ENCODE results near the gene ABR.
"Not testable (repeated sequence)": the region's sequence is repeated elsewhere in the genome, so short reads cannot be mapped to it uniquely, and the experiment has no call there.

Gene ABR

DNA sequence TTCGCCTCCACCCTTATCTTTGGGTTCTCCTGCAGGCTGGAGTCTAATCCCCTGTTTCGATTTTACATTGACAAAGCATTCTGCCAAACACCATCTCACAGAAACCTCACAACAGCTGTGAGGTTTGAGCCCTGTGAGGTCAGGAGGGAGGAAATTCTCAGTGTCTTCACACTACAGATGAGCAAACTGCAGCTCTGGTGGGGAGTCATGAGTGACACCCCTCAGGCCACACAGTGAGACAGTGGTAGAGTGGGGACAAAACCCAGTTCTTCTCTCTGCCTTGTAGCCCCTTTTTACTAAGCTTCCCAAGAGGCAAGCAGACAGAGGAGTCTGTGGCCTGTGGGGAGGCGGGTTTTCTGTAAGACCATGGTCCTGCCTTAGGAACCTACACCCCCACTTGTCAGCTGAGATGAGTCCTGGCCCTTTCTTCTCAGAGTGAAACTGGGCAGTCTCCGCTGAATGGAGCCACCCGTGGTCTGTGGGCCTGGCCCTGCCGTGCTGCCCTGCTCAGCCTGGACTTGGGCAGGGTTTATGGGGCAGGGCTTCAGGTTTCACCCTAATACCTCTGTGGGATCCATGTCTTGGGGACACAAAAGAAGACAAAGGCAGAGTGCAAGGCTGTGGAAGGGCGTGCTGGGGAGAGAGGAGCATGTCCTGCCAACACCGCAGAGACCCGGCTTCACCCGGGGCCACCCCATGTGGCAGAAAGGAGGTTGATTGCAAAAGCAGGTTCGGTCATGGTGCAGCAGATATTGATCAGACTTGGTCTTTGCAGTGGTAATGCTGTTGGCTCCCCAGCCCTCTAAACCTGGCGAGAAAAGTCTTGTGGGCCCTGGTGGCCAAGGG, 59.0 kb downstream of the ABR start:
- DNase-seq, result no peak

DNA sequence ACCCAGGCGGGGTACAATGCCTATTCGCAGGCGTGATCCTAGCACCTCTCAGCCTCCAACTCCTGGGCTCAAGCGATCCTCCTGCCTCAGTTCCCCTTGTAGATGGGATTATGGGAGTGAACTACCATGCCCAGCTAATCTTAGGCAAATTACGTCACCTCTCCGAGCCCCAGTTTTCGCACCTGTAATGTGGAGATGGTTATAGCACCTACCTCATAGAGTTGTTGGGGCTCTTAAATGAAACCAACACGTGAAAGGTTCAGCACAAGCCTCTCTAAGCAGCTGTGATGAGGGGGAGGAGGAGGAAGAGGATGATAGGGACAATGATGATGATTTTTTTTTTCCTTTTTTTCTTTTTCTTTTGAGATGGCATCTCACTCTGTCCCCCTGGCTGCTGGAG, 59.9 kb downstream of the ABR start:
- DNase-seq, result no peak

DNA sequence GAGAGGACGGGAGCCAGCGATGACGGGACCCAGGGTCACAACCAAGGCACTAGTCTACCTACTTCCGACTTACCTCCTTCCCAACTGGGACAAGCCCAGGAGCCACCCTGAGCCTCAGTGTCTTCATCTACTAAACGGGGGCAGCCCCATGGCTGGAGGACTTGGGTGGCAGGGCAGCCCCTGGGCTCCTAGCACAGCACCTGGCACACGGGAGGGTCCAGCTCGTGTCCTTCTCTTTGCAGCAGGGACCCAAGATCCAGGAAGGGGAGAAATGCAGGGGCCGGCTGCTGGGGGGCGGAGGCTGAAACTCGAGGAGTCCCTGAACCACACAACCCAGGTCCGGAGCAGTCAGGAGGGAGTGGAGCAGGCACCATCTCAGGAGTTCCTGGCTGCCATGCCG, 63.2 kb downstream of the ABR start:
- DNase-seq, result no peak

DNA sequence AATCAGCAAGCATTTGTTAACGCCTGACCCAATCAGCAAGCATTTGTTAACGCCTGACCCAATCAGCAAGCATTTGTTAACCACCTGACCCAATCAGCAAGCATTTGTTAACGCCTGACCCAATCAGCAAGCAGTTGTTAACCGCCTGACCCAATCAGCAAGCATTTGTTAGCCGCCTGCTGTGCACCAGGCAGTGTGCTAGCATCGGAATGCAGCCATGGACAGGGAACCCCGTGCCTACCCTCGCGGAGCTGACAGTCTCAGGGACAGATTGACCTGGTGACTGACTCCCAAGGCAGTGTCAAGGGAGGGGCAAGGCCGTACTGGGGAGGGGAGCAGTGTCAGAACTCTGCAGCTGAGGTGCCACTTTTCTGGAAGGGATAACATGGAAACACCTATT, 66.9 kb downstream of the ABR start:
- no peak for DNase-seq

DNA sequence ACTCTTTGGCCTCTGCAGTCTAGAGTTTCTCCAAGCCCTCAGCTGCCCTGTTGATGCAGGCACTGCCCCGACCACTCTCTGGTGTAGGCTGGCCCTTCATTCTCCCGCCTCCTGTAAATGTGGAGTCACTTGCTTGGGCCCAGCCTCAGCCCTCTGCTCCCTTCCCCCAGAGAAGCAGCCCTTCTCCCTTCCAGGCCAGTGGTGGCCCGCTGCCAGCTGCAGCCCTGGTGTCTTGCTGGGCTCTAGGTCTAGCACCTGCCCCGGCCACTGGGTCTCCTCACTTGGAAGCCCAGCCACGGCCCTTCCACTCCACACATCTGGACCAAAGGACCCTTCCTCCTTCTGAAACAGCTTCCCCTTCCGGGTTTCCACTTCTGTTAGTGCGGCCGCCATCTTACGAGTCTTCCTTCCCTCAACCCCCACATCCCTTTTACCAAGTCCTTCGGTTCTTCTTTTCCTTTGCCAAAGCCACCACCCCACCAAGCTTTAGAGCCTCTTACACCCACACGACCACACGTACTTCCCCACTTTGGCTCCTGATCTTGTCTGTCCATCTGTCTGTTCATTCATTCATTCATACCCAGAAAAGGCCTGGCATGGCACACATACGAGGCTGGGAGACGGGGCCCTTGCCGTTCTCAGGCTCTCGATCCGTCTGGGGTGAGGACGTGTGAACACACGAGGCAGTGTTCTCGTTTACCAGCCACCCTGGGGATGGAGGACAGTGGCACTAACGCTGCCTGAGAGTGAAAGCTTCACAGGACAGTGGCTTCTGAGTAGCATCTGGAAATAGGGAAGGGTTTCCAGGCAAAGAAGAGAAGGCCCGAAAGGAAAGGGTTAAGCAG, 68.0 kb downstream of the ABR start:
- DNase-seq, result peak; percentile 37

DNA sequence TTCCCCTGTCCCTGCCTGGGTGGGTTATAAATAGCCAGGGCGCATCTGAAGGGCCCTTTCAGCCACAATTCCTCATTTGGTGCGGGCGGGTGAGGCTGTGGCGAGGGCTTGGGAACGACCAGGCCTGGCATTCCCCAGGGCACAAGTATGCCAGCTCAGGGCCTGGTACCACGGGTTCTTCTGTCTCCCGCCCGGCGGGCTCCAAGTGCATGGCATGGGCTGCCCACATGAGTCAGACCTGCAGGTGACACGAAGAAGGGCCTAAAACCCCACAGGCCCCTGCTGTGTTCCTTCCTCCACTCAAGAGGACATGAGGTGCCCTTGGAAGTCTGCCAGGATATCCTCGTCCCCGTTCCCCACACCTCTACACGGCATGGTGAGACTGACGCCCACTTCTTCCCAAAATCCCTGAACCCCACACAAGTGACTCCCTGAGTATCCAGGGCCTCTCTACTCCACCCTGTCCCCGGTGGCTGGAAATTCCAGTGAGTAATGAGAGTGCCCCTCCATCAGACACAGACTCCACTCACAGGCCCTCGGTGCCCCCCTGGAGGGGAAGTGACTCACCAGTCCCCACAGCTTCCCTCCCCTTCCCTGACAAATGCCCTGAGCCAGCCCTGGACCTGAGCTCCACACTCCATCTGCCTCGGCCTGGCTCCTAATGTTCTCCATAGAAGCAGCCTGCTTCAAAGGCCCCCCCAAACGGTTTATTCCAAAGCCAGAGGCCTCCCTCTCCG, 68.8 kb downstream of the ABR start:
- peak; percentile 39 for DNase-seq

DNA sequence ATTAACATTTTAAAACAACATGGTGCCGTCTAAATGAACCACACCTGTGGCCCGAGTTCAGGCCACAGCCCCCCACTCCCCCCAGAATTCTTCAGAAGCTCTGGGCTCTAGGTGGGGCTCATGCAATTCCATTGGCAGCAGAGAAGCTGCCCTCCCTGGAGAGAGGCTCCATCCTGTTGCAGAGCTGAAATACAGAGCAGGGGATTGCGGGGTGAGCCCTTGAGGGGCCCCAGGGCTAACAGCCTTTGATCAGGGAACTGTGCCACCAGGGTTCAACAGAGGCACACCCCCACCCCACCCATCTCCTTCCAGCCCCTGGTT, 69.3 kb downstream of the ABR start:
- DNase-seq, result no peak

DNA sequence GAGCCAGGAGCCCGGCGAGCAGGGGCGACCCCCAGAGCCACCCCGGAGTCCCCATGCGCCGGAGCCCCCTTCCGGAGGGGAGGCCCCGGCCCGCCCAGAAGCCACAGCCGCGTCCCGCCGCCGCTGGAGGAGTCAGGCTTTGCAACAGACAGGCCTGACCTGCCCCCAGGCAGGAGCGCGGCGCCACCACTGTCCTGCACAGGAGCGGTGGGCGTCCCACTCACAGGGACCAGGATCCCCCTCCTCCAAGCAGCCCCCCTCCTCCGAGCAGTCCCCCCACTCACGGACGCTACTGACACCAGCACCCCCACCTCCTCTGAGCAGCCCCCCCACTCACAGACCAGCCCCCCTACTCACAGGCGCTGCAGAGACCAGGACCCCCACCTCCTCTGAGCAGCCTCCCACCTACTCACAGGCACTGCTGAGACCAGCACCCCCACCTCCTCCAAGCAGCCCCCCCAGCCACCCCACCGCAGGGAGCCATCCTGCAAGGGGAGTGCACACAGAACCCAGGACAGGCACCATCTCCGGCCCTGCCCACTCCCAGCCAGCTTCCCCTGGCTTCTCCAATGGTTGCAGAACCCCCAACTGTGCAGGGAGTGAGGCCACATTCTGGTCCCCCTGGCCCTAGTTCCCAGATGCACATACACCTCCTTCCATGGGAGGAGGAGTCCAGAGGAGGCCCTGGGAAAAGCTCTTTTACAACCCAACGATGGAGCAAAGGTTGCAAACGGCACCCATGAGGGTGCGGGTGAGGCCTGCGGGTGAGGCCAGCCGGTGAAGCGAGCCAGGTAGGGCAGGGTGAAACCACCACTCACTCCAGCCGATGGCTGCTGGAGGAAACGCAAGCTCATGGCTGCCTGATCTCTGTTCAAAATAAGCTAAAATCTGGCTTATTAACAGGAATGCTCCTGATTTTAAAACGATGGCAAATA, 69.9 kb downstream of the ABR start:
- peak; percentile 86 for DNase-seq

DNA sequence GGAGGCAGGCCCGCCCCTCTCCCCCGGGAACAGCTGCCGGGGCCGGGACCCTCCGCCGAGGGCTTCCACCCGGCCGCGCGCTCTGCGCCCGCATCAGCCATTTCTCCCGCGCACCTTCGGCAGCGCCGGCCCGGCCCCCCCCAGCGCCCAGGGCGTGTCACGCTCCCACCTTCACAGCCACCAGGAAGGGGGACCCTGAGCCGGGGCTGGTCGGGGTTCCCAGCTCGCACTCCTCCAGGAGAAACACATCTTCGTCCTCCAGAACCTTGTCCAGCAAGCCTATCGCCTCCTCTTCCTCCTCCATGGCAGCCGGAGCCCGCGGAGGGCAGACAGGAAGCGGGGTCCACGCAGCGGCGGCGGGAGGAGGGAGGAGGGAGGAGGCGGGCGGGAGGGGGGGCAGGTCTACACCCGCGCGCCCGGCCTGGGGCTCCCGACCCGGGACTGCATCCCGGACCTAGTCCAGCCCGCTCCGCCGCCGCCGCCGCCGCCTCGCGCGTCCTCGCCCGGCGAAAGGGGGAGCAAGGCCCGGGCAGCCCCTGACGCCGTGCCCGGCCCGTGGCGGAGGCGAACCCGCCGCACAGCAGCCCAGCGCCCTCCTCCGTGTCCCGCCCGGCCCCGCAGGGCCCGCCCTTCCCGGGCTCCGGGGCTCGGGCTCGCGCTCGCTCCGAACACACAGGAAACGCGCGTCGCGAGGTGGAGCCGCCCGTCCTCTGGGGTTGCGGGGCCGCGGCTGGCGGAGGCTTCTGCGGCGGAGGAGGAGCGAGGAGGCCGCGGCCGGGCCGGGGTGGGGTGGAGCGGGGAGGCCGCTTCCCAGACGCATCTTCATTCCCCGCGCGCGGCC, 70.8 kb downstream of the ABR start:
- DNase-seq, result peak; percentile 79

DNA sequence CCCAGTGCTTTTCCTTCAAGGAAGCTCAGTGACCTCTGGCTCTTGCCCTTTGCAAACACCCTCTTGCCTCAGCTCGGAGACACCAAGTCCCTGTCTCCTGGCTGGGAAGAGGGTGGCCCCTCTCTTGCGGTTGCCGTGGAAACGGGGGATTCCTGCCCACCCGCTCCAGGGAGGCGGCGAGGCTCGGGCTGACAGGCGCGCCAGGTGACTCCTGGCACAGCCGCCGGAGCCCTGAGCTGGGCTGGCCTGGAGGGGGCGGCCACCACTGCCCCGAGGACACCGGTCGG, 71.4 kb downstream of the ABR start:
- no peak for DNase-seq

DNA sequence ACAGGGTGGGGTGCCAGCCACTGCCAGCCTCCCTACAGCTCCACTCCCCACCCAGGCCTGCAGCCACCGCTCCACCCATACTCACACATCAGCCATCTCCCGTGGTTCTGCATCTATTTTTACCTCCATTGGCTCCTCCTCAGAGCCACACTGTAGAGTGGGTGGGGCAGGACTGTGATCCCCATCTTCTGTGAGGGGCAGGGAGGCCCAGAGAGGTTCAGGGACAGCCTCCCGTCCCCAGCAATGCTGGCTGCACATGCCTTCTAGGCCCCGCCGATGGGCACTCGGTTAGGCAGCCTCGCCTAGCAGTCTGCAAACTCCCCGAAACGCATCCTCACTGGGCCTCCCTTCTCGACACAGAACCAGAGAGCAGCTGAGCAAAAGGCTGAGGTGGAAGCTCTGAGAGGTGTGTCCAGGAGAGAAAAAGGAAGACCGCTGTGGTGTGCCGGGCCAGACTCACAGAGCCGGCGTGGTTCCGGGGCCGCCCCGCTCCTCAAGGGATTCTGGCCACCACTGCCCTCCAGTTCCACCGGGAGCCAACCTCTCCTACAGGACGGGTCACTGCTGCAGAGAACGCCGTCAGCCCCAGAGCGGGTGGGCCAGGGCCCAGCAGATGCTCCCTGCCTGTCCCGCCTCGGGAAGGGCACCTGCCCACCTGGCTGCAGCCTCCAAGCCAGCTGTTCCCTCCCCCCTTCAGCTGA, 71.9 kb downstream of the ABR start:
- DNase-seq, result no peak

DNA sequence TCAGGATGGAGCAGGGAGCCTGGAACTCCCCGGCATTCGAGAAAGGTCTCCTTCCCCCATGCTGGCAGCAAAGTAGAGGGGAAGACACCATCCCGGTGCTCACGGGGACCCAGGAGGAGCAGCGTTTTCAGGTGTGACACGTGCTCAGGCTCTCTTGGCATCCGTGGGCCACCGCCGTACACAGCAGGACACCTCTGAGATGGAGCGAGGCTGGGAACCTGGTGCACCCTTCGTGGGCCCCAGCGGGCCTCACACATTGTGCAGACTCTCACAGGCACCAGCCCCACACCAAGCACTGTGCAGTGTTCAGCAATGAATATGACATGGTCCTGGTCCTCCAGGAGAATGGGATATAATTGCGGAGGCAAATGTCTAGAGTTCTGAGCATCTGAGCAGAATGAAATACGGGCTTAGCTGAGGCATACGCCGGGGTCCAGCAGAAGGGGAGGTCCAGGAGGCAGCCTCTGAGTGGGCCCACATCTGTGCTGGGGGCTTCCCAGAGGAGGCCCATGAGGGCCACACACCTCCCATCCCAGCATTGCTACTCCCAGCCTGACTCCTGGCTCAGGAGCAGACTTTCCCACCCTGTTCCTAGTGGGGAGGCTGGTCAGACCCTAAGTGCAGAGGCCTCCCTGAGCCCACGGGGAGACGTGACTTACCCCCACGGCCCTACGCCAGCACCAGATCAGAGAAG, 72.6 kb downstream of the ABR start:
- DNase-seq, result no peak

DNA sequence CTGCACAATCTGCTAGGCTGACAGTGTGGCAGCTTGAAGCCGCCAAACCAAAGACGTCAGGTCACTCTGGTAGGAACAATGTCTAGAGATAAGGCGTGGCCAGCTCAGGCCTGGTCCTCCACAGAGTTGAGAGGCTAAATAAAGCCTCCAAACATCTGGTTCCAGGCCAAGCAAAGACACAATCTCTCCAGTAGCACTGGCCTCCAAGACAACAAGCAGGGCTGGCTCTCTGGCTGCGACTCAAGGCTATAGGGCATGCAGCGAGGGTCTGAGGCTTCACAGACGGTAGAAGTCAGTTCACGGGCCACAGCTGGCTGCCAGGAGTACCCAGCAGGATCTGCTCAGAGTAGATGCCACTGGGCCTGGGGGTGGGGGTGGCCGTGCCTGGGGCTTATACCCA, 75.6 kb downstream of the ABR start:
- no peak for DNase-seq

DNA sequence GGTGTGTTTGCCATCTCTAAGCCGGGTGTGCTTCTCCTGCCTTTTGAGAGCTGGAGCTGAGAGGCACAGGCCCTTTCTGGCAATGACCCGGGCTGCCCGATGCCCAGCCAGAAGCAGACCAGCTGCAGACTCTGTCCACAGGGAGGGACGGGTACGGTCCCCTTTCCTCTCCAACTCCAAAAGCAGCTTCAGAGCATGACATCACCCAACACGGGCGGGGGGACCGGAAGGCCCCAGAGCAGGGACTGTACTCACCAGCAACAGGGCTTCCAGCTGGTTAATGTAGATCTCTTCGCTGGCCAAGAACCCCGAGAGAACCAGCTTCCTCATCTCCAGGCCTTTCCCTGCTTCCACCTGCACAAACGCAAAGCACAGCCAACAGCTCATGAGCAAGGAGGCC, 79.4 kb downstream of the ABR start:
- DNase-seq, result no peak

DNA sequence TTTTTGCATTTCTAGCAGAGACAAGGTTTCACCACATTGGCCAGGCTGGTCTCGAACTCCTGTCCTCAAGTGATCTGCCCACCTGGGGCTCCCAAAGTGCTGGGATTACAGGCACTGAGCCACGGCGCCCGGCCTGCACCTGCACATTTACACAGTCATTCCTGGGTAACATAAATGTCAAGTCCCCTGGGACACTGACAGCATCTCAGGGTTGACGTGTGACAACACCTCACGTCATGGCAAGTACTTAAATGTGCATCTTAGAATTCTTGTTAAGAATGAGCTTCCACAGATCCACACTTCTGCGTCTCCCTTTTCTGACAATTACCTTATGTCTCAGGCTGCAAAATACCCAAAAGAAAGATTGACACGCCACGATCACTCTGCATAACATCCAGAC, 80.5 kb downstream of the ABR start:
- no peak for DNase-seq

DNA sequence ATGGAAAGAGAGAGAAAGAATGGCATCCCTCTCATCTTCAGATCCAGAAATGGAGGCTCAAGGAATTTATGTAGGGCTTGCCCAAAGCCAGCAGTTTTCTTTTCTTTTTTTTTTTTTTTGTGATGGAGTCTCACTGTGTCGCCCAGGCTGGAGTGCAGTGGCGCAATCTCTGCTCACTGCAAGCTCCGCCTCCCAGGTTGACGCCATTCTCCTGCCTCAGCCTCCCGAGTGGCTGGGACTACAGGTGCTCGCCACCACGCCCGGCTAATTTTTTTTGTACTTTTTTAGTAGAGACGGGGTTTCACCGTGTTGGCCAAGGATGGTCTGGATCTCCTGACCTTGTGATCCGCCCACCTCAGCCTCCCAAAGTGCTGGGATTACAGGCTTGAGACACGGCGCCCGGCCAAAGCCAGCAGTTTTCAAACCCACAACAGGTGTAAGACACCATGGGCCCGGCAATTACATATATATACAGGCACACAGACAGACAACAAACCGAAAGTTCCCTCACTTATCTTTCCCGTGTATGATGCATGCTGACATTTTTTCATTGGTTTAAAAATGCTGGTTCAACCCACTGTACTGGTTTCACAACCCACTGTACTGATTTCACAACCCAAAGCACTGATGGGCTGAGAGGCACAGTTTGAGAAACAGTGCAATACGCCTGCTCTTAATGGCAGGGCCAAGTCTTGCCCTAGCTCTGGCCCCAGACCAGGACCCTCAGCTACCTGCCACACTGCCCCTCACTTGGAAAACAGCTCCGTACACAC, 81.6 kb downstream of the ABR start:
- DNase-seq, result not testable (repeated sequence)

DNA sequence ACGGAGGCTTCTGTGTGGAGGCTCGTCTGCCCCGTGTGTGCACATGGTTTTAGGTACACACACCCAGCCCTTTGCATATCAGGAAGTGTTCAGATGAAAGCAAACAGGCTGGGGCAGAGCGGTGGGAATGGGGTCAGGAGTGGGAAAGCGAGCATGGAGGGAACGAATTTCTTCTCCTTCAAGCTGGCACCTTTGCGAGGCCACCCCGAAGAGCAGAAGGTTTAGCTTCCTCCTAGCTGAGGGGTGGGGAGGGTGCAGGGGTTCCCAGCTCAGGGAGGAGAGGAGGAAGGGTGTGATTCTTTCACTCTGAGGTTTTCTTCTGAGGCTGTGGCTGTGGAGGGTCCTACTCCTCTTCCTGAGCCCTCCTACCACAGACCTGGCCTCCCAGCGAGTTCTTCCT, 83.6 kb downstream of the ABR start:
- DNase-seq, result no peak

DNA sequence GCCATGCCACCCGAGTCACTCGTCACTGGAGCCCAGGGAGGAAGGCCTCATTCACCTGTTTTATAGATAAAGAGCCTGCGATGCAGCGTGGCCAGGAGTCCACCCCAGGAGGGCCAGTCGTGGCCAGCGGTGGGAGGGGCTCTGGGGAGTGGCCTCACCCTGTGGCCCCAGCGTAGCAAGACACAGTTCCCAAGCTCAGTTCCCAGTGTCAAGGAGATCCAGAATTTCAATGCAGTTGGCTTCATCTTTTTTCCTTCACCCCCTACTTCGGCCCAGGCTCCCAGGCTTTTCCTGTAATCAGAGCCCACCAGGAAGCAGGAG, 84.0 kb downstream of the ABR start:
- no peak for DNase-seq

DNA sequence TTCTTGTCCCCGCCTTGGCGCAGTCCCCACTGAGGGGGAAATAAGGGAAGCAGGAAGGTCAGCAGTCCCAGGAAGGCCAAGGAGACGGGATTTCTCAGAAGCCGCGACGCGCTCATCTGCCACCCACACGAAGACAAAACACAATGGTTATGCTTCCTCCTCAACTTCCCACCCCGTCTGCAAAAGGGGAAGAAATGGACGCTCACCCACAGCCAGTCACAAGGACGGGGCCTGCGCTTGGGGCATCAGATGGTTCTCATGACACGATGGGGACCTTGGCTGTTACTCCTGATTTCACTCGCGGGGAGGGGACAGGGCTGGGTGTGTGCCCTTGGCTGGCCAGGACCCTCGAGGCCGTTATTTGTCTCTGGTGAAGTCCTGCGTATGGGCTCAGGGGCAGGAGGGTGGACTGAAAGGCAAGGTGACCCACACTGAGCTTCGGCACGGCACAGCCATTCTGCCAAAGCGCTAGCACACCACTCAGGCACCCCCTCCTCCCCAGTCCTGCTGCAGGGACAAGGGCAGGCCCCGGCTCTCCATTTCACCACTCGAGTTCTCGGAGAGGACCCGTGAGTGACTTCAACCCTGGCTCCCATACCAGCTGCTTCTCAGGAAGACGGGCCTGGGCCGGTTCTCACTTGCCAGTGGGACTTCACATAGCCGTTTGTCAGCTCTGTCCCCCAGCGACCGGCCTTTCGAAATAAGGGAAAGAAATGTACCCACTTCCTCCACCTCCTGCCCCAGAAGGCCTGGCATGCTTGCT, 84.5 kb downstream of the ABR start:
- no peak for DNase-seq

Measured in right kidney (tissue), 1 donor.